NCI-H345 (cell line): ENCODE measurements around the gene SUMF1.
"Not testable (repeated sequence)": the region's sequence is repeated elsewhere in the genome, so short reads cannot be mapped to it uniquely, and the experiment has no call there.

Experiments
- DNase-seq: peaks from one replicate; lab custom pipeline; 2025; lab: John Stamatoyannopoulos, UW

SUMF1 gene

DNA sequence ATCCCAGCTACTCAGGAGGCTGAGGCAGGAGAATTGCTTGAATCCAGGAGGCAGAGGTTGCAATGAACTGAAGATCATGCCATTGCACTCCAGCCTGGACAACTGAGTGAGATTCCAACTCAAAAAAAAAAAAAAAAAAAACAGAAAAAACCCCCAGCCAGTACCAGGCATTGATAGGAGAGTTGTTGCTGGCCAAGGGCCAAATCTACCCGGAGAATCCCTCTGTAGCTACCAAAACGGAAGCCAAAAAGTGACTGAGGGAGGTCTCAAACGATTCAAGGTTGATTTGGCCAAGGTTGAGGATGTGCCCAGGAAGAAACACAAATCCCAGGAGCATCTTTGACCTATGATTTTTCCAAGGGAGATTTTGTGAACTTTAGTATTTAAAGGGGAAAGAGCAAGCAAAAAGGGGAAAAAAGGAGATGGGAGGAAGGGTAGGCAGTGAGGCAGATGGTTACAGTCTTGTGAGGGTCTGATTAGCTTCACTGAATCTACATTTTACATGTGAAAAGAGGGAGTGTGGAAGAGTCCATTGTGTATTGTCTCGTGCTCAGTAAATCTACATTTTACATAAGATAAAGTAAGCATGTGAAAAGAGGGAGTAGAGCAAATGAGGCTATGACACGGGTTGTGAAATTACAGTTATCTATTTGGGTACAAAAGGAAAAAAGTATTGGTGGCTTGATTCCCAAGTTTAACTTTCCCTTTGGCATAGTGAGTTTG, 131.1 kb downstream of the SUMF1 start:
- DNase-seq: no peak

DNA sequence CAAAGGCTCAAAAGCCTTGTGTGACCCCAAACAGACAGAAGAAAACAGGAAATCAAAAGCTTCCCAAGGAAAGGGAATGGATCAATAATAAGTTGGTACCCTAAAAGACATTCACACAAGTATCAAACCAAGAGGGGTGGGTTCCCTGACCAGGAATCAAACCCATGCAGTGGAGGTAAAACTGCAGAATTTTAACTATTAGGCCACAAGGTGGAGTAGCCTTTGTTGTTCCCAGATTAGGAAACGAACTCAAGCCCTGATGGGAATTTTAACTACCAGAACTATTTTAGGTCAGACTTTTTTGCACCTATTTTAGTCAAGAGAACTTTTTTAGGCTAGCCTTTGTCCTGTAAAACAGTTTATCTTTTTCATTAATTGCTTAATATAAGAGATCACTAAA, 132.5 kb downstream of the SUMF1 start:
- DNase-seq: no peak

- no peak for DNase-seq
Measured at GRCh38 chr3:4332991-4333390, 134.1 kb downstream of the SUMF1 start.

DNA sequence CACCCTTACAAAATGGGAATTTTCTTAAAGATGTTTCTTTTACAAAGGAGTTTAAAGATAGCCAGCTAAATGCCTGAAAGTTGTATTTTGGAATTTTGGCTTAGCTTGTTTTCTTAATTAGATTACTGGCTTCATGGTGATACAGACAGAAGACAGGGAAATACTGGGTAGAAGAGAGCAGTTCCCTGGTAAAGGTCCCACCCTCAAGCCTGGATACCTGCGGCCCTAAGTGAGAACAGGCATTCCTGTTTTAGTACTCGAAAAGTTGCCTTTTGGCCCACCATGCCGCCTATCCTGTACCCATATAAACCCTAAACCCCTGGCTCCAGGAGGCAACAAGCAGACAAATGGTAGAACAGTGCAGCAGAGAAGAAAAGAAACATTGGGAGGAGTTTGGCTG, 134.5 kb downstream of the SUMF1 start:
- no peak for DNase-seq

GRCh38 chr3:4332111-4332510, 135.0 kb downstream of the SUMF1 start:
- no peak for DNase-seq

DNA sequence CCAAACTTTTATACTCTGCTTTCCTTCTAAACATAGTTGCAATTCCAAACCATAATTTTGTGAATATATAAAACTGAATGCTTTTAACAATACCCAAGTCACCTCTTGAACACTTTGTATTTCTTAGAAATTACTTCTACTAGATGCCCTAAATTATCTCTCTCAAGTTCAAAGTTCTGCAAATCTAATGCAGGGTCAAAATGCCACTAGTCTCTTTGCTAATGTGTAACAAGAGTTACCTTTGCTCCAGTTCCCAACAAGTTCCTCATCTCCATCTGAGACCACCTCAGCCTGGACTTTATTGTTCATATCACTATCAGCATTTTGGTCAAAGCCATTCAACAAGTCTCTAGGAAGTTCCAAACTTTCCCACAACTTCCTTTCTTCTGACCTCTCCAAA, 137.3 kb downstream of the SUMF1 start:
- DNase-seq: not testable (repeated sequence)

DNA sequence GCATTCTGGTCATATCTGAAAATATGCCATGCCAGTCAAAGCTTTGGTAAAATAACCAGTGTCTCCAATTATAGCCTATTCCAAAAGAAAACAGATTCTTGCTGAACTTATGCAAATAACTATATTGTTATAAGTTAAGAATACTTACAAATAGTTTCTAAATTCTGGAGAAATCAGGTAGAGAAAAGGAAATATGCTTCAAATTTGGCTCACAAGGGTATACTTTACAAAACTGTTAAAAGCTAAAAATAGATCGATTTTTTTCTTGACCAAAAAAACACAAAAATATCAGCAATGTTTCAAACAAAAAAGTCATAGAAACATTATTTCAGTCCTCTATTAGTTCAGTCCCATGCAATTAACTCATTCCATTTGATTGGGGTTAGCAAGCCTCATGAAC, 140.2 kb downstream of the SUMF1 start:
- DNase-seq: no peak

GRCh38 chr3:4323246-4324027, 143.6 kb downstream of the SUMF1 start:
- no peak for DNase-seq

DNA sequence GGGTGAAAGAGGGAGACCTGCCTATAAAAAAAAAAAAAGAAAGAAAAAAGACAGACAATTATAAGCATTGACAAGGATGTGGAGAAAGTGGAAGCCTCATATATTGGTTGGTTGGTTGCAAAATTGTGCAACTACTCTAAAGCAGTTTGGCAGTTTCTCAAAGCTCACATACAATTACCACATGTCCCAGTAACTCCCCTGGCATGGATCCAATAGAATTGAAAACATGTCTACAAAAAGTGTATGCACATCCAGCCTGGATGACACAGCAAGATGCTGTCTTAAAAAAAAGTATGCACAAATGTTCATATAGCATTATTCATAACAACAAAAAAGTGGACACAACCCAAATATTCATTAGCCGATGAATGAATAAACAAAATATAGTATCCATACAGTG, 144.4 kb downstream of the SUMF1 start:
- peak; percentile 1 for DNase-seq

DNA sequence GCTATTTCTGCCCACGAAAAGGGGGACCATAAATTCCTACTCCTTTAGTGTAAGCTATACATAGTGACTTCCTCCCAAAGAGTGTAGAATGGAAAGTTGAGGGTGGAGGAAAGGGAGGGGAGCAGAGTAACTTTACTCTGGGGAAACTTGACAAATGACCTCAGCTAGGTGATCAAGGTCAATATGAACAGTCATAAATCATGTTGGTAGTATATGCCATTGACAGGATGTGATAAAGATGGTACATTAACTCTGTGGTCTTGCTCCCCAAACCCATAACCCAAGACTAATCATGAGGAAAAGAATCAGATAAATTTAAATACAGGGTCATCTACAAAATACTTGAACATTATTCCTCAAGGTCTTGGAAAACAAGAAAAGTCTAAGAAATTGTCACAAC, 145.3 kb downstream of the SUMF1 start:
- DNase-seq: no peak

DNA sequence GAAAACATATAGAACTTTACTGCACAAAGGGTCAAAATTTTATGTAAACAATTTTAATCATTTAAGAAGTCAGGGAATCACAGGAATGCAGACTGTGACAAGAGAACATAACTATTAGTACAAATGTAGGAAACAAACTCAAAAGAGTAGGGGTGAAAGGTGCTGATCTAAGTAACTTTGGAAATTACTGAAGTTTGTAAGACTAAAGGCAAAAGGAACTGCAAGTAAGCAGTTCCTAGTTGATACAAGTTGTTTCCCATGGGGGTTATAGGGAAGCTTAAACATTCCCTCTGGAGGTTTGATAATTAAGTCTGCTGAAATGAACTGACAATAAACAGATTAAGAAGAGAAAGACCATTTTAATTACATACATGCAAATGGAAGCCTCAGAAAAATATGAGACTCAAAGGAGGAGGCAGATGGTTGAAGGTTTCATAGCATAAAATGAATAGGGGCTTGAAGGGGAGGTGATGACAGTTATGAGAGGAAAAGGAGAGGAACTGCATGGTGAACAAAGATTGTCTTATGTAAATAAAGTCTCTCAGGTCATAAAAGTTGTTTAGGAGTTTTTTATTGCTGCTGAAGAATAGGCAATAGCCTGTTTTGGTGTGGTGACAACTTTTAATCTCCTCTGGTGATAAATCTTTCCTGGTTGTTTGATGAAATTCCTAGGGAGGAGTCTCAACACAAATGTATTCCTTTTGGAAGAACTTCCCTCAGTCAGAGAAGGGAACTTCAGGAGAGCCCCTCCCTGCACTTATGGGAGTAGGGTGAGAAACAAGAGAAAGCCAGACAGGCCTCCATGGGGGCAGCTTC, 146.8 kb downstream of the SUMF1 start:
- no peak for DNase-seq

DNA sequence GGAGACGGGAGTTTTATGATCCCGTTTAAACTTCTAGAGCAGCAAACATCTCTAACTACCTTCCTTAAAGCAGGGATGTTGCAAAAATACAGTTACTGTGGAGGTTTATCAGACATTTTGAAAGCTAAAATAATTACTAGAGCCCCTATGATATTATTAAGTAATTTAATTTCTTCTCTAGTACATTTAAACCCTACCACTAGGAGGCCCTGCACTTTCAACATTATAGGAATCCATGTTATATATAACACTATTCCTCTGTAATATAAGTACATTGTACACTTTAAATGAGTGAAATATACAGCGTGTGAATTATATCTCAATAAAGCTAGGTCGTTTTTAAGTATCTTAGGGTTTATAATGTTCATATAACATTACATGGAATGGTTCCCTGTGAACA, 152.4 kb downstream of the SUMF1 start:
- DNase-seq: no peak

DNA sequence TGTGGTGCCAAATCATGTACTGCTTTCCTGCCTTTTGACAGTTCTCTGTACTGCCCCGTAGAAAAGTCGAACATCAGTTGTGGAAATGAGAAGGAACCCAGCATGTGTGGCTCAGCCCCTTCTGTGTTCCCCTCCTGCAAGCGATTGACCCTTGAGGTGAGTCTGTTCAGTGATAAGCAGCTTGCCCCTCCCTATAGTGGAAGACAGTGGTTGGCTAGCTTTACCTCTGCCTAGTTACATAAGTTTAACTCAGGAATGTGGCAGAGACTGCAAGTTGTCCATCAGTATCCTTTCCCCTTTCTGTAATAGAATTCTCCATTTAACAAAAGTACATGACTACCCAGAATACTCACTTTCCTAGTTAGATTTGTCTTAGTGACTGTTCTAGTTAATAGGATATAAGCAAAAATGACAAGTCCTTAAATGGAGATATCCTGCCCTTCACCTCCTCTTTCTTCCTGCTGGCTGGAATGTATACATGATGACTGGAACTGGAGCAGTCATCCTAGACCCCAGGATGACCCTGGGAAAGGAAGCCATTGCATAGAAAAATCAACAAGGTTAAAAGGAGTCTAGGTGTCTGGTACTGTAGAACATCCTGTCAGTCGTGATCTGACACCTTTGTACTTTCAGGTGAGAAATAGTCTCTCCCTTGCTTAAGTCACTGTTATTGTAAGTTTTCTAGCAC, 153.3 kb downstream of the SUMF1 start:
- DNase-seq: no peak

DNA sequence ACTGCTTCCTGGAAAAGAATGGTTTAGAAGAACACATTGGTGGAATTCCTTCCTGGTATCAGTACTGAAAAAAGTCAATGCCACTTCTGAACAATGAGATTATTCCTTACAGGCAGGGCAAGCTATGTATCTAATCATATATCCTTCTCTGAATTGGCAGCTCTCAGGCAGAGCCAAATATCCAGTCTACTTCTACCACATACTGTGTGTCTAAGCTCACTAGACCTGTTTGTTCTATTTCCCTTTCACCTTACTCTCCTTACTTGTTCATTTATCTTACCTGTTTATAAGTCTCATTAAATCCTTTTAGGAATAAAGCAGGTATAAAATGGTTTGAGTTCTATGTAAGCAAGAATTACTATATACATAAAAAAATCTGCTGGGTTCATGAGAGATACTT, 155.6 kb downstream of the SUMF1 start:
- DNase-seq: no peak
